Ishikawa (cell line): Measurements from ENCODE around the gene EXPH5.

Experiments used
- CEBPB ChIP-seq: IDR thresholded peaks from 2 replicates; pipeline ENCODE4 v1.6.1; 2012
- CREB1 ChIP-seq: IDR thresholded peaks from 2 replicates; pipeline ENCODE4 v1.6.1; 2012; ENCODE audit warnings: low read depth
- EGR1 ChIP-seq: IDR thresholded peaks from 2 replicates; pipeline ENCODE4 v1.6.1; 2012
- EP300 ChIP-seq: IDR thresholded peaks from 2 replicates; pipeline ENCODE4 v1.6.1; 2012; ENCODE audit warnings: borderline replicate concordance
- FOXM1 ChIP-seq: IDR thresholded peaks from 2 replicates; pipeline ENCODE4 v1.6.1; 2012; ENCODE audit warnings: low read depth, borderline replicate concordance
- MAX ChIP-seq: IDR thresholded peaks from 2 replicates; pipeline ENCODE4 v1.6.1; 2012
- NFIC ChIP-seq: IDR thresholded peaks from 2 replicates; pipeline ENCODE4 v1.6.1; 2012
- RAD21 ChIP-seq: IDR thresholded peaks from 2 replicates; pipeline ENCODE4 v1.6.1; 2012; ENCODE audit warnings: low read depth
- REST ChIP-seq: IDR thresholded peaks from 2 replicates; pipeline ENCODE4 v1.6.1; 2012; ENCODE audit warnings: low read depth, mild to moderate bottlenecking
- TAF1 ChIP-seq: IDR thresholded peaks from 2 replicates; pipeline ENCODE4 v1.6.1; 2012; ENCODE audit warnings: low read depth, mild to moderate bottlenecking
- TCF12 ChIP-seq: IDR thresholded peaks from 2 replicates; pipeline ENCODE4 v1.6.1; 2012; ENCODE audit warnings: low read depth
- TEAD4 ChIP-seq: IDR thresholded peaks from 2 replicates; pipeline ENCODE4 v1.6.1; 2012
- USF1 ChIP-seq: IDR thresholded peaks from 2 replicates; pipeline ENCODE4 v1.6.1; 2012
- YY1 ChIP-seq: IDR thresholded peaks from 2 replicates; pipeline ENCODE4 v1.6.1; 2012; ENCODE audit warnings: low read depth
- ZBTB7A ChIP-seq: IDR thresholded peaks from 2 replicates; pipeline ENCODE4 v1.6.1; 2012; ENCODE audit warnings: low read depth

EXPH5 gene

GRCh38 chr11:108486828-108487227 lies 106.7 kb downstream of the EXPH5 start:
- no peak for TF ChIP-seq ZBTB7A
- no peak for TF ChIP-seq NFIC
- no peak for TF ChIP-seq TEAD4
- no peak for TF ChIP-seq CEBPB
- no peak for TF ChIP-seq EP300
- TF ChIP-seq CREB1 = no peak
- no peak for TF ChIP-seq EGR1
- TF ChIP-seq MAX = no peak
- TF ChIP-seq TAF1 = no peak
- no peak for TF ChIP-seq REST
- no peak for TF ChIP-seq YY1
- TF ChIP-seq USF1 = no peak
- no peak for TF ChIP-seq TCF12
- no peak for TF ChIP-seq RAD21
- TF ChIP-seq FOXM1 = no peak

- TF ChIP-seq EP300 (no peak), REST (no peak), NFIC (no peak), ZBTB7A (no peak)
Measured at GRCh38 chr11:108486331-108486730, 107.2 kb downstream of the EXPH5 start.

- TF ChIP-seq RAD21 (no peak), USF1 (no peak), MAX (no peak), EP300 (no peak), REST (no peak), EGR1 (no peak), ZBTB7A (no peak), FOXM1 (no peak), TCF12 (no peak), CREB1 (no peak), TAF1 (no peak), YY1 (no peak), CEBPB (no peak), TEAD4 (no peak), NFIC (no peak)
Measured at GRCh38 chr11:108483163-108483562, 110.4 kb downstream of the EXPH5 start.

- TF ChIP-seq ZBTB7A (no peak), REST (no peak), EP300 (no peak), TCF12 (no peak), FOXM1 (no peak), RAD21 (no peak), YY1 (no peak), CREB1 (no peak), EGR1 (no peak), TAF1 (no peak), USF1 (no peak)
Measured at GRCh38 chr11:108474664-108475463, 118.7 kb downstream of the EXPH5 start.
